Measurements from ENCODE around the gene MS4A6A.

Gene MS4A6A

DNA sequence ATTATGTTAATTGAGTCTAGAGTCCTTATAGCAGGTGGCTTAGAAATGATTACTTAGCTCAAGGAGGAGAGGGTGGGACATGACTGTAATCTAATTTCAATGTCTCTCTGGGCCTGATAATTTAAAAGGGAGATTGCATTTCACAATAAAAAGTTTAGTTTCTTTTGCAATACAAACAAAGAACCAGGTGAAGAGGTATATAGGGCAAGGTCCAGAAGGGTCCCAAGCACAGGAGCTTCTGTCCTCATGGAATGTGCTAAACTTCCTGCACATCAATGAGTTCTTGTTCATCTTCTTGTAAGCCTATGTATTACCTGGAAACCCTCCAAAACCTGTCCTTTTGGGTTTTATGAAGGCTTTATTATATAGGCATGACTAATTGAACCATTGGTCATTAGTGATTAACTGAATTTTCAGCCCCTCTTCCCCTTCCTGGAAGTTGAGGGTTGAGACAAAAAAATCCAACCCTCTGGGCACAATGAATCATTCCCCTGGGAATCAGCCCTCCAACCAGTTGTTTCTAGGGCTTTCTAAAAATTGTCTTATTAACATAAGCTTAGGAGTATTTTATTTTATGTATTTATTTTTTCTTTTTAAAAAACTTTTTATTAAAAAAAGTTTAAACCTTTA is 56.8 kb downstream of the MS4A6A start:
- no peak for DNase-seq

DNA sequence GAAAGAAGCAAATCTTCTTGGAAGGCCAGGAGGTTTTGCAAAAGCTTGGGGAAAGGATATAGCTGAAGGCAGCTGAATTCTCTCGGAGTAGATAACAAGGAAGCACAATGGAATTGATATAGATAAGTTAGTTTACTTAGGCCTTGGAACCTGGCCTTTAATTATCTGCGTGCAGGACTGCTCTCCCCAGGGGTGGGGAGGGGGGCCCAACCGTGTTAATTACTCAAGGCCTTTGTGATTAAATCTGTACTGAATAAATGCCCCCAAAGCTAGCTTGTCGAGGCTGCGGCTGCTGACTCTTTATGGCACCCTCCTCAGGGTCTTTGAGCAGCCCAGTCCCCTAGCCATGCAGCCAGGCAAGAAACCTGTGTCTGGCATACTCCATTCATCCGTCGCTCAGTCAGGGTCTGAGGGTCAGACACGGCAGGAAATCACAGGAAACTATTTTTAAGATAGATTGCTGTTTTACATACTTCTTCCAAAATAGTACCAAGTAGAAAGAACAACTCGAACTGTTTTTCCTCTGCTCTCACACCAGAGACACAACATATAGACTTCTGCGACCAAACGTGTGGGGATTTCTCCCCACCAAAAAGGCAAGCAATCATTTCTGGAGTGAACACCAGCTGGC is 58.0 kb downstream of the MS4A6A start:
- DNase-seq = no peak
